HUES6 (cell line): Measurements from ENCODE around the gene ROBO1.

Experiments
- H3K27ac ChIP-seq: 2 replicates; pipeline ENCODE4 v1.7.0; 2013; ENCODE audit warnings: low read depth, mild to moderate bottlenecking, low read length, inconsistent platforms
- H3K27me3 ChIP-seq: 2 replicates; pipeline ENCODE4 v1.6.1; 2013; ENCODE audit warnings: low read length; ENCODE audit not compliant: control insufficient read depth, insufficient read depth
- H3K36me3 ChIP-seq: 2 replicates; pipeline ENCODE4 v1.6.1; 2013; ENCODE audit warnings: low read length; ENCODE audit not compliant: control insufficient read depth, insufficient read depth
- H3K4me1 ChIP-seq: 2 replicates; pipeline ENCODE4 v1.6.1; 2013; ENCODE audit warnings: low read length; ENCODE audit not compliant: control insufficient read depth, insufficient read depth
- H3K4me3 ChIP-seq: 2 replicates; pipeline ENCODE4 v1.5.1; 2013; ENCODE audit warnings: low read depth, low read length
- H3K9ac ChIP-seq: one replicate; pipeline ENCODE4 v1.6.1; 2013; ENCODE audit warnings: mild to moderate bottlenecking, low read length
- H3K9me3 ChIP-seq: 2 replicates; pipeline ENCODE4 v1.6.1; 2013; ENCODE audit warnings: low read depth, low read length; ENCODE audit not compliant: control insufficient read depth, insufficient read depth

ROBO1 gene

GRCh38 chr3:79672731-79673130, 95.1 kb downstream of the ROBO1 start:
- Histone ChIP-seq H3K36me3 (no peaks in the 10 kb centered on the region), H3K9ac (no peak overlapping the region), H3K9me3 (no peaks in the 10 kb centered on the region), H3K27me3 (no peaks in the 10 kb centered on the region), H3K4me3 (no peak overlapping the region), H3K27ac (no peak overlapping the region), H3K4me1 (no peaks in the 10 kb centered on the region)

GRCh38 chr3:79672075-79672474, 95.7 kb downstream of the ROBO1 start:
- Histone ChIP-seq H3K27me3 (no peaks in the 10 kb centered on the region), H3K27ac (no peak overlapping the region), H3K36me3 (no peaks in the 10 kb centered on the region)

GRCh38 chr3:79670178-79670577, 97.6 kb downstream of the ROBO1 start:
- Histone ChIP-seq H3K4me3 (no peak overlapping the region), H3K9me3 (no peaks in the 10 kb centered on the region), H3K27ac (no peak overlapping the region), H3K9ac (no peak overlapping the region), H3K36me3 (no peaks in the 10 kb centered on the region), H3K27me3 (no peaks in the 10 kb centered on the region), H3K4me1 (no peaks in the 10 kb centered on the region)

More at GRCh38 chr3:79672075-79672474, 95.7 kb downstream of the ROBO1 start:
- no peaks in the 10 kb centered on the region for H3K9me3 ChIP-seq
- no peak overlapping the region for H3K4me3 ChIP-seq
- no peak overlapping the region for H3K9ac ChIP-seq
- H3K4me1 ChIP-seq: no peaks in the 10 kb centered on the region

- no peak overlapping the region for H3K9ac ChIP-seq
- H3K27ac ChIP-seq: no peak overlapping the region
- no peaks in the 10 kb centered on the region for H3K4me1 ChIP-seq
- no peaks in the 10 kb centered on the region for H3K27me3 ChIP-seq
- no peaks in the 10 kb centered on the region for H3K9me3 ChIP-seq
- H3K4me3 ChIP-seq: no peak overlapping the region
- H3K36me3 ChIP-seq: no peaks in the 10 kb centered on the region
Observed at GRCh38 chr3:79664455-79664854, 103.3 kb downstream of the ROBO1 start.

GRCh38 chr3:79661896-79662295, 105.9 kb downstream of the ROBO1 start:
- H3K27me3 ChIP-seq: no peaks in the 10 kb centered on the region
- no peak overlapping the region for H3K27ac ChIP-seq
- H3K4me3 ChIP-seq: no peak overlapping the region
- H3K9ac ChIP-seq: no peak overlapping the region
- H3K36me3 ChIP-seq: no peaks in the 10 kb centered on the region
- H3K9me3 ChIP-seq: no peaks in the 10 kb centered on the region
- no peaks in the 10 kb centered on the region for H3K4me1 ChIP-seq

GRCh38 chr3:79657076-79657475, 110.7 kb downstream of the ROBO1 start:
- Histone ChIP-seq H3K4me3 (no peak overlapping the region), H3K27me3 (no peaks in the 10 kb centered on the region), H3K9ac (no peak overlapping the region), H3K4me1 (no peaks in the 10 kb centered on the region), H3K27ac (no peak overlapping the region), H3K36me3 (no peaks in the 10 kb centered on the region), H3K9me3 (no peaks in the 10 kb centered on the region)

GRCh38 chr3:79654019-79654418, 113.8 kb downstream of the ROBO1 start:
- H3K27me3 ChIP-seq: no peaks in the 10 kb centered on the region
- no peaks in the 10 kb centered on the region for H3K4me1 ChIP-seq
- no peak overlapping the region for H3K4me3 ChIP-seq
- H3K9me3 ChIP-seq: no peaks in the 10 kb centered on the region
- H3K27ac ChIP-seq: no peak overlapping the region
- no peaks in the 10 kb centered on the region for H3K36me3 ChIP-seq
- H3K9ac ChIP-seq: no peak overlapping the region

GRCh38 chr3:79653266-79653830, 114.5 kb downstream of the ROBO1 start:
- H3K27ac ChIP-seq: no peak overlapping the region
- H3K9ac ChIP-seq: no peak overlapping the region
- no peaks in the 10 kb centered on the region for H3K4me1 ChIP-seq
- no peaks in the 10 kb centered on the region for H3K27me3 ChIP-seq
- no peaks in the 10 kb centered on the region for H3K9me3 ChIP-seq
- no peaks in the 10 kb centered on the region for H3K36me3 ChIP-seq
- H3K4me3 ChIP-seq: no peak overlapping the region

- H3K36me3 ChIP-seq: no peaks in the 10 kb centered on the region
- no peaks in the 10 kb centered on the region for H3K9me3 ChIP-seq
- H3K27me3 ChIP-seq: no peaks in the 10 kb centered on the region
- no peak overlapping the region for H3K9ac ChIP-seq
- no peak overlapping the region for H3K4me3 ChIP-seq
- no peaks in the 10 kb centered on the region for H3K4me1 ChIP-seq
- no peak overlapping the region for H3K27ac ChIP-seq
Observed at GRCh38 chr3:79651536-79652065, 116.2 kb downstream of the ROBO1 start.

GRCh38 chr3:79639855-79640254, 127.9 kb downstream of the ROBO1 start:
- no peak overlapping the region for H3K9ac ChIP-seq
- H3K4me1 ChIP-seq: no peaks in the 10 kb centered on the region
- H3K9me3 ChIP-seq: no peaks in the 10 kb centered on the region
- no peak overlapping the region for H3K4me3 ChIP-seq
- no peaks in the 10 kb centered on the region for H3K36me3 ChIP-seq
- H3K27ac ChIP-seq: no peak overlapping the region
- no peaks in the 10 kb centered on the region for H3K27me3 ChIP-seq

GRCh38 chr3:79636372-79636771, 131.4 kb downstream of the ROBO1 start:
- H3K27ac ChIP-seq: no peak overlapping the region
- H3K4me1 ChIP-seq: no peaks in the 10 kb centered on the region
- no peak overlapping the region for H3K9ac ChIP-seq
- no peaks in the 10 kb centered on the region for H3K27me3 ChIP-seq
- H3K4me3 ChIP-seq: no peak overlapping the region
- no peaks in the 10 kb centered on the region for H3K36me3 ChIP-seq
- no peaks in the 10 kb centered on the region for H3K9me3 ChIP-seq
